Measurements from ENCODE around the gene HLA-A.

HLA-A gene

DNA sequence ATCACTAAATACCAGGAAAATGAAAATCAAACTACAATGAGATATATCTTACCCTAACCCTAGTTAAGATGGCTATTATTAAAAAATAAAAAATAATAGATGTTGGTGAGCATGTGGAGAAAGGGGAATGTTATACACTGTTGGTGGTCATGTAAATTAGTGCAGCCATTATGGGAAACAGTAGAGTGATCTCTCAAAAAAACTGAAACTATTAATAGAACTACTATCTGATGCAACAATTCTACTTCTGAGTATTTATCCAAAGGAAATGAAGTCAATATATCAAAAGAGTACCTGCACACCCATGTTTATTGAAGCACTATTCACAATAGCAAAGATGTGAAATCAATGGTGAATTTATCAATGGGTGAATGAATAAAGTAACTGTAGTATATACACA, 48.6 kb downstream of the HLA-A start:
- no peak for DNase-seq

DNA sequence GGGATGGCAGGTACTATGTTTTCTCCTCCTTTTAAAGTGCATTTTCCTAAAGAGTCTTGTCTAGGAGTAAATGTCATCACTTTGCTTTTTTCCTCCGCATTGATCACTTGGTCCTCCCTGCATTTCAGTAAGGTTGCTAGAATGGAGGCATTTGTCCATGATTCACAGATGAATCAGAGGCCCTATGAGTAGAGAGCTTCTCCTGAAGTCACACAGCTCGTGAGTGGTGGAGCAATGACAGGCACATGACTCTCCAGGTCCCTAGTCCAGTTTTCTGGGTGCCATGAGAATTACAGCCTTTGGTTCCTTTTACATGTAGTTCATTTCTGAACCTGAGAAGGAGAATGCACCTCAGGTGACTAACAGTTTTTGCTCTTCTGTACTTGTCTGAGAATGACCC, 50.5 kb downstream of the HLA-A start:
- DNase-seq: no peak

DNA sequence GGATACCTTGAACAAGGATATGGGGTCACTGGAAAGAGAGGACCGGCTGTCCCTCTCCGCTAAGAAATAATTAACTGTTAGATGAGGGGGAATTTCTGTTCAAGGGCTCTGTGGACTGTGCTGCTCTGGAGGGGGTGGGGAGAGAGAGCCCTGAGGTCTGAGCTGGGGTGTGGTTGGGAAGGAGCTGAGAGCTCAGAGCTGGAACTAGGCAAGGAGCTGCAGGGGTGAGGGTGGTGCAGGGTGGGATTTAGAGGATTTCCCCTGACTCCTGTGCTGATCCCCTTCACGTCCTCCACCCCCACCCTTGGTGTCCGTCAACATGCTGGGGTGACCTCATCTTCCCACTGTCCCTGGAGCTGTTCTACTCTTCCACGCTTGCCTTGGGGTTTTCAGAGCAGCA, 52.5 kb downstream of the HLA-A start:
- DNase-seq: no peak

DNA sequence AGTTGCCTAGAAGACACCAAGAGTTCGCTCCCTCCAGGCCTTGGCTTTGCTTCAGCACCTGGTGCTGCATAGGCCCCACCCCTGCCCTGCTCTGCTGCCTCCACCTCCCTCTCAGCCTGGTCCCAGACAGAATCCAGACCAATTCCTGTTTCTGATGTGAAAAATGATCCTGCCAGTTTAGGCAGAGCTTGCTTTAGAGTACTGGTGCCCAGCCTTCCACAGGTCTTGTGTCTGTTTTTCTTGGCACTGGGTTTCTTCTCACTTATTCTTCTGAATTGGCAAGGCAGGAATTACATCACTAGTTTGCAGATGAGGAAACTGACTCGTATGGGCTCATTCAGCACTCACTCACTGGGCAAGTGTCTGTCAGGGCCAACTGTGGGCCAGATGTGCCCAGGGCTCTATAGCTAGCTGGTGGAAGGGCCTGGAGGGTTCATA, 53.0 kb downstream of the HLA-A start:
- DNase-seq: no peak

Measured in NCI-H2171 treated with DMSO at 0.1 percent for 48 hours (cell line).